Urothelium cell line (cell line): ENCODE data around the gene PPFIA4.

ENCODE experiments used
- DNase-seq: peaks from one replicate; pipeline ENCODE4 v3.0.0; 2011; ENCODE audit warnings: low spot score, mixed read lengths
- FAIRE-seq: peaks from 2 replicates; lab custom pipeline; 2011; peaks lifted over from hg19 to GRCh38; lab: Jason Lieb, UNC

The PPFIA4 gene

GRCh38 chr1:203124546-203125317 lies 98.4 kb downstream of the PPFIA4 start:
- no peak for DNase-seq
- FAIRE-seq = no peak

- no peak for FAIRE-seq
- DNase-seq = peak; percentile 57
These were observed 100.0 kb downstream of the PPFIA4 start for GRCh38 chr1:203126151-203126865.

GRCh38 chr1:203126866-203127665 lies 100.8 kb downstream of the PPFIA4 start:
- FAIRE-seq = no peak

GRCh38 chr1:203127666-203128430 lies 101.6 kb downstream of the PPFIA4 start, which contains the start of gene ADORA1:
ADORA1 (plus strand) TSS chr1:203127726; CDS start chr1:203128842, 1,116 bp downstream.
- no peak for FAIRE-seq

More at GRCh38 chr1:203126866-203127665, 100.8 kb downstream of the PPFIA4 start:
- no peak for DNase-seq

GRCh38 chr1:203128431-203128715 lies 102.1 kb downstream of the PPFIA4 start:
- FAIRE-seq = no peak
- DNase-seq = no peak

More at GRCh38 chr1:203127666-203128430, 101.6 kb downstream of the PPFIA4 start, which contains the start of gene ADORA1:
- peak; percentile 82 for DNase-seq
